Measurements from ENCODE around the gene CGB8.
"Not testable (repeated sequence)": the region's sequence is repeated elsewhere in the genome, so short reads cannot be mapped to it uniquely, and the experiment has no call there.

Gene CGB8

DNA sequence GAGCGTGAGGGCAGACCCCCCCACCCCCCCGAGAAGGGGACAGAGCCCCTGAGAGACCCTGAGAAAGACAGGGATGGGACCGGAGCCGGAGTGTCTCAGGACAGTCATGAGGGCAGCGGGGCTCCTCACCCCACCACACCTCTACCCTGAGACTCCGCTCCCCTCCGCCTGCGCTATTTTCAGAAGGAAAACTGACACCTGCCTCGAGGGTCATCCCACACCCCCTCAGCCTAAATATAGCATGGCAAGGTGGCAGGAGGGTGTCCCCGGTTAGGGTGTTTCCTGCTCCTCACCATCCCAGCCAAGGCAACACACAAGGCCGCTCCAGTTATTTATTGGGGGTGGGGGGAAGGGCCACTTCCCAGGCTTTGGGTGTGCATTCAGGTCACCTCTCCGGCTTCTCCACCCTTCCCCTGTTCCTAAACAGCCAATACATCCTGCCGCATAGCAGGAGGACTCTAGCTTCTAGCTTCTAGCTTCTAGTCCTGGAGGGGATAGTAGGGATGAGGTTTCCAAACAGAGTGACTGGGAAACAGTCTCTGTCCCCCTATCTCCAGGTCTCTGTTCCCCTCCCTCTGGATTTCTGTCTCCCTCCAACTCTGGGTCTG is 17.1 kb upstream of the CGB8 start:
- Histone ChIP-seq H3K27me3 (ENCODE audit: control insufficient read depth in 1 of 2, insufficient read depth in 2 of 2, low read length in 2 of 2) (peaks cover 39 to 44% of the 10 kb centered on the region in 2 donors), H3K9me3 (ENCODE audit: control insufficient read depth in 1 of 2, low read length in 2 of 2) (no peaks in the 10 kb centered on the region), H3K4me3 (ENCODE audit: low read depth in 1 of 2, low read length in 2 of 2) (no peak overlapping the region), H3K27ac (ENCODE audit: low read depth, low read length) (no peak overlapping the region), H3K4me1 (ENCODE audit: control insufficient read depth in 1 of 2, insufficient read depth in 2 of 2, low read length in 2 of 2) (no peaks in the 10 kb centered on the region), H3K36me3 (ENCODE audit: control insufficient read depth in 1 of 2, insufficient read depth in 2 of 2, low read length in 2 of 2) (no peaks in the 10 kb centered on the region), H3K9ac (ENCODE audit: low read depth in 1 of 2, low read length in 2 of 2) (no peak overlapping the region)

DNA sequence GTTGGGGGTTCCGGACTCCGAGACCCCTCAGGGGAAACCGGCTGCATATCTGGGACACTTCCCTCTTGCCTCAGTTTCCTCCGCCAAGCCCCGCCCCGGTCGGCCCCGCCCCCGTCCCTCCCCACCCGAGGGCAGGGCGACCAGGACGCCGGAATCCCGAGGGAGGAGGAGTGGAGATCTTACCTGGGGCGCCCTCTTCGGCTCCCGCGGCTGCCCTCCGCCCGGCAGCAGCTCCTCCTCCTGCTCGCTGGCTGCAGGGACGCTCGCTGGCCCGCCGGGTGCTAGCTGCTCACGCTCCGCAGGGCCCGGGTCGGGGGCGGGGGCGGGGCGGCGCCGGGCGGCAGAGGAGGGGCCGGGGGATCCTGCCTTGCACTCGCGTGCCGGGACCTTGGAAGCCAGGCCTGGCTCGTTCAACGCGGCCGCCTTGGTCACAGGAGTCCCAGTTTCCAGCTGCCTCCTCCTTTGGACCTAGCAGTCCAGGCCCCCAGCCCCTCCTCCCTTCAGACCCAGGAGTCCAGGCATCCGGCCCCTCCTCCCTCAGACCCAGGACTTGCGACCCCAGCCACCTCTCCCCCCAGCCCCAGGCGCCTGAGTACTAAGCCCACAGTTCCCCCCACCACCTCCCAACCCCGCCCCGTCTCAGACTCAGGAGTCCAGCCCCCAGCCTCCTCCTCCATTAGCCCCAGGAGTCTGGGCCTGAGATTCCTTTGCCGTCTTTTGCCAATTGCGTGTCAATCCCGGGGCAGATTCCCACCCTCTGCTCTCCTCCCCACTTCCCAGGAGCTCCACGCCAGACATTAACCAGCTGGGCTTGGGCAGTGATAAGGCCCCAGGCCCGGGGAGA is 16.1 kb upstream of the CGB8 start, which contains the start of gene NTF4:
TSS of gene NTF4 (minus strand) at position 51 of the 844 bp plus-strand sequence. CDS start 2,821 bp downstream, outside the sequence.
- Histone ChIP-seq H3K4me3 (ENCODE audit: low read depth in 1 of 2, low read length in 2 of 2) (no peak within 1 kb of the TSS), H3K27me3 (ENCODE audit: control insufficient read depth in 1 of 2, insufficient read depth in 2 of 2, low read length in 2 of 2) (peaks cover 34 to 36% of the 10 kb centered on the region in 2 donors), H3K9me3 (ENCODE audit: control insufficient read depth in 1 of 2, low read length in 2 of 2) (no peaks in the 10 kb centered on the region), H3K9ac (ENCODE audit: low read depth in 1 of 2, low read length in 2 of 2) (no peak within 1 kb of the TSS), H3K4me1 (ENCODE audit: control insufficient read depth in 1 of 2, insufficient read depth in 2 of 2, low read length in 2 of 2) (no peaks in the 10 kb centered on the region), H3K27ac (ENCODE audit: low read depth, low read length) (no peak within 1 kb of the TSS), H3K36me3 (ENCODE audit: control insufficient read depth in 1 of 2, insufficient read depth in 2 of 2, low read length in 2 of 2) (no peaks in the 10 kb centered on the region)

DNA sequence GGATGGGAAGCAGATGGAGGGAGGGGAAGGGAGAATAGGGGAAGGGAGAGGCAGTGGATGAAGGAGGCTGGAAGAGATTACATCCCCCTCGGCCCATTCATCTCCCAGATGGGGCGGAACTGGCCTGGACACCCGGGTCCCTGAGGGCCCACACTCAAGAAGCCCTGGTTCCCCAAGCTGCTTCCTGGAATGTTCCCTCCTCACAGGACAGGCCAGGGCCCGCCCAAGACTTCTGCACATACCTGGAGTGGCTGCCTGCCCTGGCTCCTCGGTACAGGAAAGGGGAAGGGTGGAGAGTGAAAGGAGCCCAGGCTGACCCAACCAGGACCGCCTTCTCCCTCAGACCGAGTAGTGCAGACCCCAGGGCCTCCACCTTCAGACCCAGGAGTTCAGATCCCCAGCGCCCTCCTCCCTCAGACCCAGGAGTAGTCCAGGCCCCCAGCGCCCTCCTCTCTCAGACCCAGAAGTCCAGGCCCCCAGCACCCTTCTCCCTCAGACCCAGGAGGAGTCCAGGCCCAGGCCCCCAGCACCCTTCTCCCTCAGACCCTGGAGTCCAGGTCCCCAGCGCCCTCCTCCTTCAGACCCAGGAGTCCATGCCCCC is 15.2 kb upstream of the CGB8 start:
- Histone ChIP-seq H3K27me3 (ENCODE audit: control insufficient read depth in 1 of 2, insufficient read depth in 2 of 2, low read length in 2 of 2) (peaks cover 32 to 34% of the 10 kb centered on the region in 2 donors), H3K27ac (ENCODE audit: low read depth, low read length) (no peak overlapping the region)

DNA sequence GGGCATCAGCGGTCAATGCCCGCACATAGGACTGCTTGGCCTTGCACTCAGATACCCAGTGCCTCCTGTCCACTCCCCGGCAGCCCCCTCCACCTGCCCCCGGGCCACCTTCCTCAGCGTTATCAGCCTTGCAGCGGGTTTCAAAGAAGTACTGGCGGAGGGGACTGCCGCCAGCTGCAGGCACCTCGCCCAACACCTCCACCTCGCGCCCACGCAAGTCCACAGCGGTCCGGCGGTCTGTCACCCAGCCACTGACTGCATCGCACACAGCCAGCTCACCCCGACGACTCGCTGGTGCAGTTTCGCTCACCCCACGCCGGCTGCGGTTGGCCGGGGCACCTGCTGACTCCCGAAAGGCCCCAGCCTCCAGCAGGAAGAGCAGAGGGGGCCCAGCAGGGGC is 12.5 kb upstream of the CGB8 start:
- no peak overlapping the region for H3K4me3 ChIP-seq (ENCODE audit: low read depth in 1 of 2, low read length in 2 of 2)
- no peak overlapping the region for H3K27ac ChIP-seq (ENCODE audit: low read depth, low read length)

More for the DNA sequence above, 15.2 kb upstream of the CGB8 start:
- Histone ChIP-seq H3K4me3 (ENCODE audit: low read depth in 1 of 2, low read length in 2 of 2) (no peak overlapping the region), H3K9me3 (ENCODE audit: control insufficient read depth in 1 of 2, low read length in 2 of 2) (no peaks in the 10 kb centered on the region), H3K36me3 (ENCODE audit: control insufficient read depth in 1 of 2, insufficient read depth in 2 of 2, low read length in 2 of 2) (no peaks in the 10 kb centered on the region), H3K4me1 (ENCODE audit: control insufficient read depth in 1 of 2, insufficient read depth in 2 of 2, low read length in 2 of 2) (no peaks in the 10 kb centered on the region), H3K9ac (ENCODE audit: low read depth in 1 of 2, low read length in 2 of 2) (no peak overlapping the region)

DNA sequence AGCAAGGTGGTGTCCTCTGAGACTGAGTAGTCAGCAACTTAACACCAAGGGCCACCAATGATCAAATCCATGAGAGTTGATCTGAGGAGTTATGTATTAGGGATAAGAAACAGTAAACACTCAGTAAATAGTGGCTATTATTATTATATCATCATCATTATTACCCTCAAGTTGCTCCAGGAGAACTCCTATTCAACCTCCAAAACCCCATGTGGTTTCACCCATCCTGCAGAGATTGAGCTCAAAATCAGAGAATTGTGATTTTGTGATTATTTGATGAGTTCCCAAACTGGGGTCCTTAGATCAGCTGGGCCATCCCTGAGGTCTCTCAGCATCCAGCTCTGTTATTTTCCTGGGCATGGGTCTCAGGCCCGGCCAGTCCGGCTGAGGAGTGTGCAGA is 12.1 kb upstream of the CGB8 start:
- H3K36me3 ChIP-seq (ENCODE audit: control insufficient read depth in 1 of 2, insufficient read depth in 2 of 2, low read length in 2 of 2): no peaks in the 10 kb centered on the region
- no peak overlapping the region for H3K4me3 ChIP-seq (ENCODE audit: low read depth in 1 of 2, low read length in 2 of 2)
- peaks cover 20 to 32% of the 10 kb centered on the region in 2 donors for H3K27me3 ChIP-seq (ENCODE audit: control insufficient read depth in 1 of 2, insufficient read depth in 2 of 2, low read length in 2 of 2)
- no peak overlapping the region for H3K9ac ChIP-seq (ENCODE audit: low read depth in 1 of 2, low read length in 2 of 2)
- H3K4me1 ChIP-seq (ENCODE audit: control insufficient read depth in 1 of 2, insufficient read depth in 2 of 2, low read length in 2 of 2): peaks cover 5 to 19% of the 10 kb centered on the region in 2 donors
- no peaks in the 10 kb centered on the region for H3K9me3 ChIP-seq (ENCODE audit: control insufficient read depth in 1 of 2, low read length in 2 of 2)
- H3K27ac ChIP-seq (ENCODE audit: low read depth, low read length): no peak overlapping the region

More for the DNA sequence above, 12.5 kb upstream of the CGB8 start:
- H3K9me3 ChIP-seq (ENCODE audit: control insufficient read depth in 1 of 2, low read length in 2 of 2): no peaks in the 10 kb centered on the region
- no peaks in the 10 kb centered on the region for H3K36me3 ChIP-seq (ENCODE audit: control insufficient read depth in 1 of 2, insufficient read depth in 2 of 2, low read length in 2 of 2)
- no peak overlapping the region for H3K9ac ChIP-seq (ENCODE audit: low read depth in 1 of 2, low read length in 2 of 2)
- H3K27me3 ChIP-seq (ENCODE audit: control insufficient read depth in 1 of 2, insufficient read depth in 2 of 2, low read length in 2 of 2): peaks cover 20 to 35% of the 10 kb centered on the region in 2 donors
- H3K4me1 ChIP-seq (ENCODE audit: control insufficient read depth in 1 of 2, insufficient read depth in 2 of 2, low read length in 2 of 2): peaks cover 5 to 16% of the 10 kb centered on the region in 2 donors

DNA sequence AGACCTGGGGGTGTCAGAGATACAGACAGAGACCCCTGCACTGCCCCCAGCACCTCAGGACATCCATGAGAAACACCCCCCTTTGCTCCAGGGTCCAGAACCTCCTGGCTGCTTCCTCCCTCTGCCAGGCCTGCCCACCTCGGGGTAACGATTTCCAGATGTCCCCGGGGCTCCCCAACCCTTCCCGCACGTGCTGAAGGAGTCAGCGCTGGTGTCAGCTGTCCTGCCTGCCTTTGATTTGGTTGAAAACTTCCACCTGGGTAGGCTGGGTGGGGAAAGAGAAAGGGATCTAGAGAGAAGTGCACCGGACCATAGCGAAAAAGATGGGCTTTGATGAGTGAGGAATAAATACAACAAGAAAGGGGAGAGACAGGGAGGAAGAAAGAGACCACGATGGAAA is 10.1 kb upstream of the CGB8 start:
- Histone ChIP-seq H3K4me3 (ENCODE audit: low read depth in 1 of 2, low read length in 2 of 2) (no peak overlapping the region), H3K36me3 (ENCODE audit: control insufficient read depth in 1 of 2, insufficient read depth in 2 of 2, low read length in 2 of 2) (no peaks in the 10 kb centered on the region), H3K9me3 (ENCODE audit: control insufficient read depth in 1 of 2, low read length in 2 of 2) (no peaks in the 10 kb centered on the region), H3K9ac (ENCODE audit: low read depth in 1 of 2, low read length in 2 of 2) (no peak overlapping the region), H3K4me1 (ENCODE audit: control insufficient read depth in 1 of 2, insufficient read depth in 2 of 2, low read length in 2 of 2) (peaks cover 5 to 19% of the 10 kb centered on the region in 2 donors), H3K27ac (ENCODE audit: low read depth, low read length) (no peak overlapping the region), H3K27me3 (ENCODE audit: control insufficient read depth in 1 of 2, insufficient read depth in 2 of 2, low read length in 2 of 2) (peaks cover 13 to 25% of the 10 kb centered on the region in 2 donors)

DNA sequence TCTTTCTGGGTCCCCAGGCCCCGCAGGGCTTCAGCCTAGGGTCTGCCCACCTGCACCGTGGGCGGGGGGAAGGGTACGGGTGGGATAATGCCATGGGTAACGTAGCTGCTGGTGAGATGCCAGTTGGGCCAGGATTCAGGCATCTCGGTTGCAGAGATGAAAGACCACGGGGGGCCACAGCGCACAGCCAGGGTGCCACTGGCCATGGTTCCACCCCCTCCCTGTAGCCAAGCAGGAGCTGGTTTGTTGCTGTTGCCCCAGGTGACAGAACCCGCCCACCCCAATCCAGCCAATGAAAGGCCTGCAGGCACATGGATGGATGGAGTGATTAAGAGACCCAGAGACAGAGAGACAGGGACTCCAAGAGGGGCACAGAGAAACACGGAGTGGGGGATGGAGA is 9.7 kb upstream of the CGB8 start:
- H3K27ac ChIP-seq (ENCODE audit: low read depth, low read length): no peak overlapping the region
- H3K9ac ChIP-seq (ENCODE audit: low read depth in 1 of 2, low read length in 2 of 2): no peak overlapping the region
- peaks cover 13 to 25% of the 10 kb centered on the region in 2 donors for H3K27me3 ChIP-seq (ENCODE audit: control insufficient read depth in 1 of 2, insufficient read depth in 2 of 2, low read length in 2 of 2)
- H3K4me1 ChIP-seq (ENCODE audit: control insufficient read depth in 1 of 2, insufficient read depth in 2 of 2, low read length in 2 of 2): peaks cover 5 to 19% of the 10 kb centered on the region in 2 donors
- no peaks in the 10 kb centered on the region for H3K36me3 ChIP-seq (ENCODE audit: control insufficient read depth in 1 of 2, insufficient read depth in 2 of 2, low read length in 2 of 2)
- no peaks in the 10 kb centered on the region for H3K9me3 ChIP-seq (ENCODE audit: control insufficient read depth in 1 of 2, low read length in 2 of 2)
- no peak overlapping the region for H3K4me3 ChIP-seq (ENCODE audit: low read depth in 1 of 2, low read length in 2 of 2)

DNA sequence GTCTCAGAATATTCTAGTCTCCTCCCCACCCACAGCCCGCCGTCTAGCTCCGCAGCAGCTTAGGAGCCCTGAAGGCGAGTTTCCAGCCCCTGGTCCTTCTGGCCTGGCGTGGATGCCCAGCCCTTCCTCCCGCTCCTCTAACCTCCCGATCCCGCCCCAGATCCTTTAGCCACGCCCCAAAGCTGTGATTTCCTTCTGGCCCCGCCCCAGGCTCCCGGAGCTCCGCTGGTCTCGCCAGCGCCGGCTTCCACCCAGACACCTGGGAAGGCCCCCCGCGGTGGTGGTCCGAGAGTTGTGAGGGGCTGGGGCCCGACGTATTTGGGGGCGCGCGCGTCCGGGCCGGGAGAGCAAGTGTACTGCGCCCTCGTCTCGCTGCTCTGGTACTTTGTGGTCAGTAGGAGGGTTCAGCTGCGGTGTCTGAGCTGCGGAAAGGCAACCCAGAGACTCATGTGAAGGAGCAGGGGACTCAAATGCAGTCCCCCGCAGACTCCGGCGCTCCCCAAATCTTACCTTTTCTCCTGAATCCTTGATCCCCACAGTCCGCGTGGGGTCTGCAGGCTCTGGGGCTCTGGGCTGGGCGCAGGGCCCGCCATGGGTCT is 8.8 kb upstream of the CGB8 start, which contains the start of gene CGB7:
TSS of gene CGB7 (minus strand) at position 114 of the 599 bp plus-strand sequence. CDS start 2,374 bp downstream, outside the sequence.
- H3K4me1 ChIP-seq (ENCODE audit: control insufficient read depth in 1 of 2, insufficient read depth in 2 of 2, low read length in 2 of 2): peaks cover 5 to 19% of the 10 kb centered on the region in 2 donors
- peaks cover 13 to 25% of the 10 kb centered on the region in 2 donors for H3K27me3 ChIP-seq (ENCODE audit: control insufficient read depth in 1 of 2, insufficient read depth in 2 of 2, low read length in 2 of 2)
- H3K9me3 ChIP-seq (ENCODE audit: control insufficient read depth in 1 of 2, low read length in 2 of 2): no peaks in the 10 kb centered on the region
- H3K4me3 ChIP-seq (ENCODE audit: low read depth in 1 of 2, low read length in 2 of 2): peak within 1 kb of the TSS; percentile 58 to 73
- H3K27ac ChIP-seq (ENCODE audit: low read depth, low read length): no peak within 1 kb of the TSS
- no peaks in the 10 kb centered on the region for H3K36me3 ChIP-seq (ENCODE audit: control insufficient read depth in 1 of 2, insufficient read depth in 2 of 2, low read length in 2 of 2)
- peak within 1 kb of the TSS in 1 of 2 donors; percentile 43 for H3K9ac ChIP-seq (ENCODE audit: low read depth in 1 of 2, low read length in 2 of 2)

DNA sequence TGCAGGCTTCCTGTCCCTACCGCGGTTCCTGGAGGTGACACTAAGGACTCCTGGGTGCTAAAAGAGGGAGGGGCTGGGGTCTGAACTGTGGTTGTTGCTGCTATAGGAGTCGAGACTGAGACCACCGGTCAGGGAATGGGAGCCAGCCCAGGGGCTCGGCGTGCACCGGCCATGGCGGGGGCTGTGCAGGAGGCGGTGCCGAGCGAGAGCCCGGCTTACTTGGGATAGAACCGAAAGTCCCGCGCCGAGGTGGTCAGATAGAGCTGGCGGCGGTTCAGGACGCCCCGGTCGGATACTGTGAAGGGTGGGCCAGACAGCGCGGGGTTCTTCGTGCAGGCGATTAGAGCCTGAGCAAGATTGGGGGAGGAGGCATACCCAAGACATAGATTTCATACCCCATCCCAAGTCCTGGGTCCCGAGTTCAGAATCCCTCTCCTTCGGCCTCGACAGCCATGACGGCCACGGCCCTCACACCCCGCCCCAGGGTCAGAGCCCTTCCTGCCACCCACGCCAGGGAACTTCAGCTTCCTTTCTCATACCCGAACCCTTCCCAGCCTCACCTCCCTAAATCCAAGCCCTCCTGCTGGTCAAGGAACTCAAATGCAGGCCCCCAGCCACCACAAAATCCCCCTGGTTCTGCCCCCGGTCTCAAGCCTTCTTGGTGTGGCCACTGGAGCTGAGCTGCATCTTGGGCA is 8.1 kb upstream of the CGB8 start:
- H3K4me3 ChIP-seq (ENCODE audit: low read depth in 1 of 2, low read length in 2 of 2): peak overlapping the region; percentile 58 to 73
- peak overlapping the region in 1 of 2 donors; percentile 43 for H3K9ac ChIP-seq (ENCODE audit: low read depth in 1 of 2, low read length in 2 of 2)

More for the DNA sequence above, 8.1 kb upstream of the CGB8 start:
- H3K27ac ChIP-seq (ENCODE audit: low read depth, low read length); H3K36me3 ChIP-seq (ENCODE audit: control insufficient read depth in 1 of 2, insufficient read depth in 2 of 2, low read length in 2 of 2); H3K9me3 ChIP-seq (ENCODE audit: control insufficient read depth in 1 of 2, low read length in 2 of 2): not testable (repeated sequence)
- Histone ChIP-seq H3K27me3 (ENCODE audit: control insufficient read depth in 1 of 2, insufficient read depth in 2 of 2, low read length in 2 of 2) (peaks cover 13 to 25% of the 10 kb centered on the region in 2 donors), H3K4me1 (ENCODE audit: control insufficient read depth in 1 of 2, insufficient read depth in 2 of 2, low read length in 2 of 2) (peaks cover 5 to 19% of the 10 kb centered on the region in 2 donors)

All from duodenal mucosa (tissue), 2 donors.